Sigmoid colon (tissue), 3 donors: Measurements from ENCODE around the gene NDUFS2.

Source experiments
- CTCF ChIP-seq, 4 experiments: fragments of 450-650 bp in 3 of 4; fragments of 200-600 bp in 1 of 4; IDR thresholded peaks; one replicate each; pipeline ENCODE4 v1.5.1; 2016 to 2019; ENCODE audit warnings: antibody characterized with exemption in 4 of 4, mild to moderate bottlenecking in 3 of 4, moderate library complexity in 2 of 4
- POLR2A ChIP-seq, 2 donors: fragments of 450-650 bp; IDR thresholded peaks; one replicate each; pipeline ENCODE4 v1.6.1; 2016; ENCODE audit warnings: antibody characterized with exemption in 2 of 2, mild to moderate bottlenecking in 2 of 2, moderate library complexity in 2 of 2

DNA sequence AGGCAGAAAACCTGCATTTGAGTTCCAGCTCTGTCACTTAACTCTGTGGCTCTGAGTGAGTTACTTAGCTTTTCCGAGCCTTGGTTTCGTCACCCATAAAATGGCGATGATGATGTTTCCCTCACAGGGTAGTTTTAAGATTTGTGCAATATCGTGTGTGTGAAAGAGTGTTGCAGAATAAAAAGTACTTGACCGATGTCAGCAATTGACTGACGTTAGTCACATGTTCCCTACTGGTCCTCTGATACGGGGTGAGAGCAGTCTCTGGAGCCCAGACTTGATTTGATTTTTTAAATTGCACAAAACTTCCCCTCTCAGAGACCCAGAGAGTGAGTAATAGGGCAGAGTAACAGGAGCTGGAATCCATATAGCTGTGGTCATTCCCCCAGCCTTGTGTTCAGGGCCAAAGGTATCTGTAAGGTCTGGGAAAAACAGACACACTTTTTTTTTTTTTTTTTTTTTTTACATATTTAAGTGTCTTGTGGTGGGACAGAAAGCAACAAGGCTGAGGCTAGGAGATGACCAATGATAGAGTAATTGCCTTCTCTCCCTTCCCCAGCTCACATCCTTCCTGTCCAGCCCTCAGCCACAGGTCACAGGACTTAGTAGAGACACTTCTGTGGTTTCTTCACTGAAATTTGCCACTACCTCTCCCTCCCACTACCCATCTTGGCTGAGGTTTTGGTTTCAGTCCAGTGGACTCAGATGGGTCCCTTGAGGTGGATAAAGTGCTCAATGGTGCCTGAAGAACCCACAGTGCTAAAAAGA lies 15.0 kb downstream of the NDUFS2 start:
- TF ChIP-seq CTCF (IDR thresholded peaks at IDR 0.05) (no peak), POLR2A (IDR thresholded peaks at IDR 0.05) (no peak)
